ENCODE results near the gene CELF1. TPM values are rescaled to one million over a fixed set of nuclear protein-coding genes. Genes with fewer than 3 reads are reported as not detected.
"Not testable (repeated sequence)": the region's sequence is repeated elsewhere in the genome, so short reads cannot be mapped to it uniquely, and the experiment has no call there.

The CELF1 gene
- total RNA-seq, 3 donors from 2014 or later (not counting 1 experiment from before 2014, with no cell fraction given), result 128 to 168 (median 162) TPM

DNA sequence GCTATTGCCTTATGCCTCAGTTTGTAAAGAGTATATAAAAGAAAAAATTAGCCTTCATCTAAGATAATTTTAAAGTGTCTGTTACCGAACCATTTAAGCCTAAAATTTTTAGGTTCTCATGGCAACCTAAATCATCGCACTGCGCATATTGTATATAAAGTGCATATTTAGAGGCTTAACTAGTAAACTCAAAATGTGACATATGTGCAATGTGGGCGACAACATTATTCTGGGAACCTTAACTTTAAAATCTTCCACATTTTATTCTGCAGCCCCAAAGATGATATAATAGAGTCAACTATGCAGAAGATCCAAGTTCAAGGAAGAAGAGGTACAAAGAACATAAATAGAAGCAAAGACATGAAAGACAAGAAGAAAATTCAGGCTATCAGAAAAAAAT is 23.0 kb downstream of the CELF1 start:
- no peaks in the 10 kb centered on the region for H3K27me3 Mint-ChIP-seq (ENCODE audit: low read depth in 2 of 2)
- 100% methylated on average over 3 of the region's 4 CpGs for WGBS (ENCODE audit: insufficient coverage)
- Histone ChIP-seq H3K27ac (ENCODE audit: low read length) (no peak overlapping the region), H3K4me1 (ENCODE audit: control insufficient read depth, insufficient read depth, low read length) (peaks cover 14% of the 10 kb centered on the region), H3K4me3 (ENCODE audit: low read length) (no peak overlapping the region), H3K9me3 (ENCODE audit: control insufficient read depth, insufficient read depth, low read length) (no peaks in the 10 kb centered on the region), H3K27me3 (ENCODE audit: control insufficient read depth, insufficient read depth, low read length) (no peaks in the 10 kb centered on the region), H3K36me3 (ENCODE audit: control insufficient read depth, insufficient read depth, low read length) (peaks cover 3% of the 10 kb centered on the region)
- H3K9me3 Mint-ChIP-seq, result no peaks in the 10 kb centered on the region
- DNase-seq (no peak), ATAC-seq (no peak)
- peaks cover 28 to 48% of the 10 kb centered on the region in 2 donors for H3K4me1 Mint-ChIP-seq
- H3K27ac Mint-ChIP-seq, result peak overlapping the region; percentile 63 to 72
- intact Hi-C loops (cut with micrococcal nuclease), result no loop called here
- no peak overlapping the region for H3K4me3 Mint-ChIP-seq
- no peaks in the 10 kb centered on the region for H3K36me3 Mint-ChIP-seq
- no peak for TF ChIP-seq CTCF (IDR thresholded peaks at IDR 0.05)

- Histone ChIP-seq H3K27me3 (ENCODE audit: control insufficient read depth, insufficient read depth, low read length) (no peaks in the 10 kb centered on the region), H3K4me3 (ENCODE audit: low read length) (no peak overlapping the region), H3K9me3 (ENCODE audit: control insufficient read depth, insufficient read depth, low read length) (no peaks in the 10 kb centered on the region), H3K4me1 (ENCODE audit: control insufficient read depth, insufficient read depth, low read length) (peaks cover 16% of the 10 kb centered on the region), H3K36me3 (ENCODE audit: control insufficient read depth, insufficient read depth, low read length) (peaks cover 3% of the 10 kb centered on the region), H3K27ac (ENCODE audit: low read length) (no peak overlapping the region)
- Mint-ChIP-seq H3K27me3 (ENCODE audit: low read depth in 2 of 2) (no peaks in the 10 kb centered on the region), H3K36me3 (no peaks in the 10 kb centered on the region), H3K4me1 (peaks cover 38 to 56% of the 10 kb centered on the region in 2 donors), H3K27ac (peak overlapping the region; percentile 67 to 93), H3K4me3 (no peak overlapping the region), H3K9me3 (no peaks in the 10 kb centered on the region)
- no peak for TF ChIP-seq CTCF (IDR thresholded peaks at IDR 0.05)
- no peak for ATAC-seq
- WGBS (ENCODE audit: insufficient coverage), result 95% methylated on average over 6 of the region's 6 CpGs
- no peak for DNase-seq
- intact Hi-C loops (cut with micrococcal nuclease), result no loop called here
Observed at GRCh38 chr11:47527186-47527585, 25.7 kb downstream of the CELF1 start.

GRCh38 chr11:47526032-47526431 is 26.9 kb downstream of the CELF1 start:
- H3K4me3 Mint-ChIP-seq; H3K9me3 ChIP-seq (ENCODE audit: control insufficient read depth, insufficient read depth, low read length); intact Hi-C loops (cut with micrococcal nuclease); H3K36me3 Mint-ChIP-seq; H3K36me3 ChIP-seq (ENCODE audit: control insufficient read depth, insufficient read depth, low read length); H3K9me3 Mint-ChIP-seq; DNase-seq; H3K4me3 ChIP-seq (ENCODE audit: low read length); ATAC-seq; H3K27me3 ChIP-seq (ENCODE audit: control insufficient read depth, insufficient read depth, low read length); H3K27ac ChIP-seq (ENCODE audit: low read length); H3K27me3 Mint-ChIP-seq (ENCODE audit: low read depth in 2 of 2): not testable (repeated sequence)
- H3K4me1 ChIP-seq (ENCODE audit: control insufficient read depth, insufficient read depth, low read length), result peaks cover 18% of the 10 kb centered on the region
- 93% methylated on average over 9 of the region's 9 CpGs for WGBS (ENCODE audit: insufficient coverage)
- Mint-ChIP-seq H3K4me1 (peaks cover 43 to 51% of the 10 kb centered on the region in 2 donors), H3K27ac (peak overlapping the region; percentile 67 to 93)

DNA sequence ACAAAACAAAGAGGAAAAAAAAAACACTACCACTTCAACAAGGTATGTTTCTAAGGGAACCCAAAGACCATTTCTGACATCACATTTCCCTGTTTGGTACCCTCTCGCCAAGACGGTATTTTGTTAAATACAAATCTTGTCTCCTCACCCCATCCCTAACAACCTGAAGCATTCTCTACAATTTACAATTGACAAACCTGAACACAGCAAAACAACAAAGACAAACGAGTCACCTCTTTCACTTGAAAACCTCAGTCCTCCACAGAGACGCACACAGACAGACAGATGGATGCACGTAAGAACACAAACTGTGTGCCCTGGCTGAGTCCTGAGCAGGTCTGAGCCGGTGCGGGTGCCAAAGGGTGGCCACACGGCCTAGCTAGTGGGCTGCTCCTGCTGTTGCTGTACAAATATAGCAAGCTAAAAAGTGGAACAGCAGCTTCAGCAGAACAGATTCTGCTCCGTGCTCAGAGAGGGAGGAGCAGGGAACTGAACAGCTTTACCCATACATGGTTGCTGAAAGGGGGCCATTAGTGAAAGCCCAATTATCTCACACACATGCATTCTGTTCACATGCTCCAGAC is 28.5 kb downstream of the CELF1 start:
- Mint-ChIP-seq H3K36me3 (no peaks in the 10 kb centered on the region), H3K9me3 (no peaks in the 10 kb centered on the region), H3K4me3 (peak overlapping the region; percentile 58), H3K27me3 (ENCODE audit: low read depth in 2 of 2) (no peaks in the 10 kb centered on the region), H3K4me1 (peaks cover 44 to 55% of the 10 kb centered on the region in 2 donors), H3K27ac (peak overlapping the region; percentile 89 to 93)
- ATAC-seq (peak; percentile 14 to 50 (median 40)), DNase-seq (peak in 1 of 2 donors; percentile 56)
- Histone ChIP-seq H3K27me3 (ENCODE audit: control insufficient read depth, insufficient read depth, low read length) (no peaks in the 10 kb centered on the region), H3K4me3 (ENCODE audit: low read length) (no peak overlapping the region), H3K27ac (ENCODE audit: low read length) (peak overlapping the region; percentile 42), H3K36me3 (ENCODE audit: control insufficient read depth, insufficient read depth, low read length) (peaks cover 3% of the 10 kb centered on the region), H3K9me3 (ENCODE audit: control insufficient read depth, insufficient read depth, low read length) (no peaks in the 10 kb centered on the region), H3K4me1 (ENCODE audit: control insufficient read depth, insufficient read depth, low read length) (peaks cover 21% of the 10 kb centered on the region)
- TF ChIP-seq CTCF (IDR thresholded peaks at IDR 0.05), result no peak
- intact Hi-C loops (cut with micrococcal nuclease), result no loop called here
- 49% methylated on average over 9 of the region's 9 CpGs for WGBS (ENCODE audit: insufficient coverage)
